K562 (cell line): ENCODE results near the gene DAPP1. TPM values are rescaled to one million over a fixed set of nuclear protein-coding genes. Genes with fewer than 3 reads are reported as not detected.

Experiments used
- ARID3B ChIP-seq: fragments of 250-450 bp; sonication (Bioruptor Pico); IDR thresholded peaks from 2 replicates; pipeline ENCODE4 v1.4.0; 2020; ENCODE audit warnings: borderline replicate concordance
- CBX3 ChIP-seq, 2 experiments: IDR thresholded peaks; 1 replicate in 1 of 2; 2 replicates in 1 of 2; pipeline ENCODE4 v1.6.1; 2012; ENCODE audit warnings: inconsistent platforms in 2 of 2, low read length in 2 of 2, borderline replicate concordance in 1 of 2, control low read depth in 1 of 2
- CBX5 ChIP-seq: IDR thresholded peaks from 2 replicates; pipeline ENCODE4 v1.6.1; 2014; ENCODE audit warnings: low read depth, borderline replicate concordance
- CSDE1 ChIP-seq, 2 experiments: fragments of 450-650 bp; IDR thresholded peaks; 2 replicates each; pipeline ENCODE4 v1.6.1; 2016; ENCODE audit warnings: mild to moderate bottlenecking in 1 of 2
- GABPB2 ChIP-seq: fragments of 250-450 bp; sonication (Bioruptor Pico); conservative IDR thresholded peaks from 2 replicates; pipeline ENCODE4 v1.5.1; 2021; ENCODE audit warnings: mild to moderate bottlenecking
- NEUROD1 ChIP-seq: fragments of 150-350 bp; IDR thresholded peaks from 2 replicates; pipeline ENCODE4 v1.6.1; 2014; ENCODE audit warnings: borderline replicate concordance, low read length, low read depth; ENCODE audit not compliant: partially characterized antibody
- SRSF7 ChIP-seq: fragments of 200-400 bp; formaldehyde crosslinking; optimal IDR thresholded peaks from 2 replicates; pipeline ENCODE3; 2017; ENCODE audit warnings: mild to moderate bottlenecking, low read depth, low read length
- TRIM28 ChIP-seq: fragments of 450-650 bp; IDR thresholded peaks from 2 replicates; pipeline ENCODE4 v1.6.1; 2017
- ZFX ChIP-seq: sonication (generic); formaldehyde crosslinking; IDR thresholded peaks from 2 replicates; pipeline ENCODE4 v1.8.0; 2022; ENCODE audit warnings: mild to moderate bottlenecking, missing genetic modification reagents, moderate library complexity
- ZNF175 ChIP-seq: fragments of 200-800 bp; sonication (Bioruptor generic); IDR thresholded peaks from 2 replicates; pipeline ENCODE4 v1.6.1; 2016; ENCODE audit warnings: low read depth, mild to moderate bottlenecking, missing genetic modification characterization, missing compliant biosample characterization
- ZNF511 ChIP-seq: sonication (generic); formaldehyde crosslinking; IDR thresholded peaks from 2 replicates; pipeline ENCODE4 v1.8.0; 2022; ENCODE audit warnings: mild to moderate bottlenecking, missing genetic modification reagents
- polyA plus RNA-seq, 8 experiments: library from polyadenylated mRNA; depleted of rRNA in 4 of 8; stranded (reverse) in 5 of 8; unstranded in 3 of 8; fragments of >200 nt; fragmentation: Nextera tagmentation in 2 of 8; fragmentation: Illumina TruSeq in 1 of 8; extraction: Ambion mirVana in 2 of 8; extraction: Trizol in 1 of 8; gene quantifications; 2 replicates each; pipeline versions ENCODE4 v1.2.1 to v1.2.3, GENCODE V29; 2011 to 2014; ENCODE audit warnings: inconsistent platforms in 1 of 8, missing spikeins in 1 of 8
- total RNA-seq, 7 experiments: library from RNA; depleted of rRNA in 6 of 7; stranded (reverse); fragments of >200 nt in 6 of 7; fragmentation: Illumina TruSeq in 2 of 7; extraction: Trizol in 2 of 7; gene quantifications; 2 replicates each; pipeline versions ENCODE4 v1.2.1 to v1.2.3, GENCODE V29; 2011 to 2021; ENCODE audit warnings: low replicate concordance in 1 of 7

Gene DAPP1
- total and polyA plus RNA-seq, 9 of the 15 experiments (the other 6 are each of a cell fraction or from before 2014, with no cell fraction given), result 1.9 to 7.2 (median 3.6) TPM

GRCh38 chr4:99822734-99823133, 6.1 kb downstream of the DAPP1 start (continued):
- TF ChIP-seq ARID3B, result no peak
- peak; percentile 86 for TF ChIP-seq TRIM28
- TF ChIP-seq SRSF7, result no peak
- 0 out of 2 replicates have a peak, but pooled peaks have one; percentile 27 for TF ChIP-seq CBX5
- TF ChIP-seq ZNF175 (CRISPR knock-in tag), result no peak
- no peak for TF ChIP-seq CSDE1 (IDR thresholded peaks at IDR 0.05)
- peak in 1 of 2 experiments; percentile 85; a peak in 2 of 3 replicates for TF ChIP-seq CBX3 (IDR thresholded peaks at IDR 0.05; ENCODE audit: borderline replicate concordance in 1 of 2, low read length in 2 of 2)
- TF ChIP-seq NEUROD1, result no peak
- no peak for TF ChIP-seq GABPB2
- TF ChIP-seq ZFX (CRISPR knock-in tag), result peak; percentile 28; the same call in 1 of the 2 replicates
- no peak for TF ChIP-seq ZNF511 (CRISPR knock-in tag)
- TF ChIP-seq, all 486 proteins: peak for 8
